ENCODE measurements around the gene PARP12.

PARP12 gene

GRCh38 chr7:139991269-139991666, 71.5 kb downstream of the PARP12 start:
- DNase-seq (ENCODE audit: low read depth in 2 of 2): no peak

- no peak for DNase-seq (ENCODE audit: low read depth in 2 of 2)
These were observed 72.0 kb downstream of the PARP12 start for GRCh38 chr7:139990571-139991268.

GRCh38 chr7:139990142-139990535, 72.6 kb downstream of the PARP12 start:
- DNase-seq (ENCODE audit: low read depth in 2 of 2): no peak

GRCh38 chr7:139989366-139990141, 73.2 kb downstream of the PARP12 start:
- no peak for DNase-seq (ENCODE audit: low read depth in 2 of 2)

- DNase-seq (ENCODE audit: low read depth in 2 of 2): no peak
These were observed 74.8 kb downstream of the PARP12 start for GRCh38 chr7:139987691-139988516.

GRCh38 chr7:139985811-139986210, 76.9 kb downstream of the PARP12 start:
- no peak for DNase-seq (ENCODE audit: low read depth in 2 of 2)

GRCh38 chr7:139984642-139985539, 77.9 kb downstream of the PARP12 start:
- DNase-seq (ENCODE audit: low read depth in 2 of 2): no peak

GRCh38 chr7:139982927-139983920, 79.5 kb downstream of the PARP12 start:
- no peak for DNase-seq (ENCODE audit: low read depth in 2 of 2)

GRCh38 chr7:139981511-139981895, 81.2 kb downstream of the PARP12 start:
- DNase-seq (ENCODE audit: low read depth in 2 of 2): no peak

GRCh38 chr7:139976838-139977656, 85.7 kb downstream of the PARP12 start:
- no peak for DNase-seq (ENCODE audit: low read depth in 2 of 2)

GRCh38 chr7:139976055-139976837, 86.5 kb downstream of the PARP12 start:
- no peak for DNase-seq (ENCODE audit: low read depth in 2 of 2)

GRCh38 chr7:139974179-139974811, 88.5 kb downstream of the PARP12 start:
- no peak for DNase-seq (ENCODE audit: low read depth in 2 of 2)
